NT2/D1 (cell line): ENCODE measurements around the gene EXOC7.

Source experiments
- DNase-seq: peaks from one replicate; pipeline ENCODE4 v3.0.0-alpha.2; 2011; ENCODE audit warnings: low read depth, low spot score
- H3K27me3 ChIP-seq: 2 replicates; pipeline ENCODE4 v1.6.0; 2011; ENCODE audit warnings: mild to moderate bottlenecking; ENCODE audit not compliant: insufficient read length, insufficient read depth
- H3K36me3 ChIP-seq: 2 replicates; pipeline ENCODE4 v1.6.1; 2011; ENCODE audit warnings: mild to moderate bottlenecking, low read length, mixed read lengths; ENCODE audit not compliant: insufficient read depth, insufficient read length
- H3K4me1 ChIP-seq: 2 replicates; pipeline ENCODE4 v1.5.1; 2011; ENCODE audit not compliant: insufficient read depth, insufficient read length
- H3K4me3 ChIP-seq: 2 replicates; pipeline ENCODE4 v1.5.1; 2011; ENCODE audit warnings: low read depth; ENCODE audit not compliant: insufficient read length
- H3K9ac ChIP-seq: 2 replicates; pipeline ENCODE4 v1.6.0; 2011; ENCODE audit warnings: low read depth; ENCODE audit not compliant: insufficient read length
- H3K9me3 ChIP-seq: 2 replicates; pipeline ENCODE4 v1.5.1; 2011; ENCODE audit warnings: mild to moderate bottlenecking, low read length; ENCODE audit not compliant: insufficient read depth
- SUZ12 ChIP-seq: IDR thresholded peaks from 2 replicates; pipeline ENCODE4 v1.6.1; 2011; ENCODE audit not compliant: insufficient read length, insufficient read depth; ENCODE audit errors: extremely low read depth
- YY1 ChIP-seq: IDR thresholded peaks from 2 replicates; pipeline ENCODE4 v1.6.1; 2011; ENCODE audit not compliant: insufficient read length, insufficient read depth
- ZNF274 ChIP-seq: IDR thresholded peaks from 2 replicates; pipeline ENCODE4 v1.6.1; 2011; ENCODE audit warnings: mild to moderate bottlenecking, low read depth, low read length

EXOC7 gene

DNA sequence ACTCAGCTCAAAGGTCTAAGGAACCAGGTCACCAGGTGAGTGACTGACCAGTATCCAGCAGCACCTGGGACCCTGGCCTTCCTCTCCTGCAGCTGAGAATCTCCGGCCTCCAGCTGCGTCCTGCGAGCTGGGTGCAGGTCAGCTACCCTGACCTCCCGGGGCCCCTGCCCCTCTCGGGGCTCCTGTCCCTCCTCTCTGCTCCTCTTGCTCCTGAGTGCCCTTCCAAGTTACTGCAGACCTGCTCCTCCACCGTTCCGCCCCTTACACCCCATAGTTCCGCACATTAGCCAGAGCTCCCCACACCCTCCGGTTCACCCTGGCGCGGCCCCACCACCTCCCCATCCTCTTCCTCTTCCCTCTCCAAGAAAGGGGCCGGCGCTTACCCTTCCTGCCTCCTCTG, 26.9 kb upstream of the EXOC7 start:
- no peak for TF ChIP-seq ZNF274
- no peak for TF ChIP-seq YY1
- no peak for TF ChIP-seq SUZ12
- Histone ChIP-seq H3K9ac (no peak overlapping the region), H3K36me3 (no peaks in the 10 kb centered on the region), H3K27me3 (peaks cover 62% of the 10 kb centered on the region), H3K4me1 (peaks cover 20% of the 10 kb centered on the region), H3K9me3 (no peaks in the 10 kb centered on the region), H3K4me3 (no peak overlapping the region)
- no peak for DNase-seq

DNA sequence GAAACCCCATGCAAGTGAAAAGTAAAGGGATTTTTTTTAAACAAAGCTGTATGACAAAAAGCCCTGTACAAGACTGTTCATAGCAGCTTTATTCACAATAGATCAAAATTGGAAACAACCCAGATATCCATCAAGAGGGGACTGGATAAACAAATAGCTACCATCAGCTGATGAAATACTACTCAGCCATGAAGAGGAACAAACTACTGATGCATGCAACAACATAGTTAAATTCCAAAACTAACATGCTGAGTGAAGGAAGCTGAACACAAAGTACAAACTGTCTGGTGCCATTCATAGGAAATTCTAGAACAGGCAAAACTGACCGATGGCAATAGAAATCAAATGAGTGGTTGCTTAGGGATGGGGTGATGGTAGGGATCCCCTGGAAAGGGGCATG, 22.3 kb upstream of the EXOC7 start:
- Histone ChIP-seq H3K9ac (no peak overlapping the region), H3K4me1 (peaks cover 19% of the 10 kb centered on the region), H3K36me3 (no peaks in the 10 kb centered on the region), H3K27me3 (peaks cover 34% of the 10 kb centered on the region), H3K9me3 (no peaks in the 10 kb centered on the region), H3K4me3 (no peak overlapping the region)
- TF ChIP-seq YY1 (no peak), ZNF274 (no peak), SUZ12 (no peak)
- DNase-seq: no peak

DNA sequence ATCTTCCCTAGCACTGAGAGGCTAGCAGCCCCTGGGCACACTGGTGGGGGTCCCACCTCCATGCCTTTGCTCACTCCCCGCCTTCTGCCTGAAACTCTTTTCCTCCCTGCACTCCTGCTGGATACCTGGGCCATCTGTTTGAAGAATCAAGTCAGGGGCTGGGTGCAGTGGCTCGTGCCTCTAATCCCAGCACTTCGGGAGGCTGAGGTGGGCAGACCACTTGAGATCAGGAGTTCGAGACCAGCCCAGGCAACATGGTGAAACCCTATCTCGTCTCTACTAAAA, 21.7 kb upstream of the EXOC7 start:
- TF ChIP-seq SUZ12: no peak
- no peak for TF ChIP-seq YY1
- no peak for TF ChIP-seq ZNF274
- no peak overlapping the region for H3K9ac ChIP-seq
- no peak for DNase-seq
- H3K9me3 ChIP-seq: no peaks in the 10 kb centered on the region
- peaks cover 18% of the 10 kb centered on the region for H3K4me1 ChIP-seq
- H3K27me3 ChIP-seq: peaks cover 28% of the 10 kb centered on the region
- H3K36me3 ChIP-seq: no peaks in the 10 kb centered on the region
- no peak overlapping the region for H3K4me3 ChIP-seq

DNA sequence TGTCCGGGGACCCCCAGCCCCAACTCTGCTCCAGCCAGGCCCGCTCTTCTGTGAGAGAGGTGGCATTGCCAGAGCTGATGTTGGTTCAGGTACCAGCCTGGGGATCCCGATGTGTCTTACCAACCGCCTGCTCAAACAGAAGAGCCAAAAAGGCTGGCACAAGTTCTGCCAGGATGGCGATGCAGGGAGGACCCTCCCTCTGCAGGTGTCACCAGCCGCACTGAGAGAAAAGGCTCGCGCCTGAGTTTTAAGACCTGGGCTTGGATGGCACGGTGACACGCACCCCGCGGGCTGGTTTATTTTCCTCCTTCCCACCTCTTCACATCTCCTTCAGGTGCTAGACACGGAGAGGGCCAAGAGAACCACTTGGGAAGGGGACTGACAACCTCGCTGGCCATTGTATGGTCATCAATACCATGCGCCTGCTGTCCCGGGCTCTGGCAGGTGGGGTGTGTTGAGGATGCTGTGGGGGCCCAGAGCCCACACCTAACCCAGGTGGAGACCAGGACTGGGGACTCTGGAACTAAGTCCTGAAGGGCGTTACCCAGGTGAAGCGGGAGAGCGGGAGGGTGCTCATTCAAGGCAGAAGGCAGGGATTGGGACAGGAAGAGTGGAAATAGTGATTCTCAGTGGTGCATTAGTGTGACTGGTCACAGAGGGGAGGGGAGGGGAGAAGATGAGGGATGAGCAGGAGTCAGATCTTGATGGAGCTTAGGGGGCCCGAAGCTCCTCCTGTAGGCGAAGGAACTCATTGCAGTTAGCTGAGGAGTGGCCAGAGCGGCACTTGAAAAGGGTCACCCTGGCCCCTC, 21.2 kb upstream of the EXOC7 start:
- H3K4me1 ChIP-seq: peaks cover 21% of the 10 kb centered on the region
- H3K9me3 ChIP-seq: no peaks in the 10 kb centered on the region
- H3K27me3 ChIP-seq: peaks cover 23% of the 10 kb centered on the region
- TF ChIP-seq YY1: no peak
- no peak for TF ChIP-seq ZNF274
- no peak for TF ChIP-seq SUZ12
- DNase-seq: no peak
- H3K4me3 ChIP-seq: no peak overlapping the region
- no peak overlapping the region for H3K9ac ChIP-seq
- no peaks in the 10 kb centered on the region for H3K36me3 ChIP-seq

DNA sequence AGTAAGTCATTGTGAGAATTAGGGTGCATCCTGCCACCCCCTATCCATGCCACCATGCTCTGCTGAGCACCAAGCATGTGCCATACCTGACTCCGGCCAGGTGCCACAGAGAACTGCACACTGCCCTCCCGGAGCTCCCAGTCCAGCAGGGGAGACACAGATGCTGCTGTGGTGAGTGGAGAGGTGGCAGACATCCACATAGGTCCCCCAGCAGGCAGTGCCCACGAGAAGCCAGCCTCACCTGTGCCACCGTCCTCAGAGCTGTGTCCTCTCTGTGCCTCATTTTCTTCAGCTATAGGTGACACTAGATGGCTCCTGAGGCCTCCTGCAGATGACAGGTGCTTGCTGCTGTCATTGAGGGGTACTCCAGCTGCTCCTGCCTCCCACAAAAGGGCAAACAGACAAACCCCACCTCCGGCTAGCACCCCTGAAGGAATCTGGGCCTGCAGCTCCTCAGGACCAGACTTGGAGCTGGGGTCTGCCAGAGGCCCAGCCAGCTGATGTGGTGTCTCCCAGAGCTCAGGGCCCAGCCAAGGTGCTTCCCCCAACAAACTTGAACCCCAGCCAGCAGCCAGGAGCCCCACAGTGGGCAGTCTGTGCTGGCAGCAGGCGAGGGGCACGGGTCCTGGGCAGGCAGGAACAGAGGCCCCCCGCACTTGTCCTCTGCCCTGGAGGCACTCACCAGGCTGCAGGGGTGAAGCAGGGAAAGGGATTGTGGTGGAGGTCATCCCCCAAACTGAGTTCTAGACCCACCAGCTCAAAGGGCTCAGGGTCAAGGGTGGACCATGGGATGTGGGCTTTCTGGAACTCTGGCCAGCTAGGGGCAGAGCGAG, 20.4 kb upstream of the EXOC7 start:
- peaks cover 23% of the 10 kb centered on the region for H3K27me3 ChIP-seq
- DNase-seq: no peak
- TF ChIP-seq SUZ12 (no peak), YY1 (no peak), ZNF274 (no peak)

DNA sequence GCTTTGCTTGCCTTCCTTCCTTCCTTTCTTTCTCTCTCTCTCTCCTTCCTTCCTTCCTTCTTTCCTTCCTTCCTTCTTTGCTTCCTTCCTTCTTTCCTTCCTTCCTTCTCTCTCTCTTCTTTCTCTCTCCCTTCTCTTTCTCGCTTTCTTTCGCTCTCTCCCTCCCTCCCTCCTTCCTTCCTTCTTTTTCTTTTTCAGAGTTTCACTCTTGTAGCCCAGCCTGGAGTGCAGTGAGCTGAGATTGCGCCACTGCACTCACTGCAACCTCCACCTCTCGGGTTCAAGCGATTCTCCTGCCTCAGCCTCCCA, 19.6 kb upstream of the EXOC7 start:
- H3K27me3 ChIP-seq: peaks cover 23% of the 10 kb centered on the region
- no peaks in the 10 kb centered on the region for H3K36me3 ChIP-seq
- H3K4me1 ChIP-seq: peaks cover 27% of the 10 kb centered on the region
- no peak overlapping the region for H3K4me3 ChIP-seq
- H3K9ac ChIP-seq: no peak overlapping the region
- TF ChIP-seq SUZ12 (no peak), YY1 (no peak), ZNF274 (no peak)
- no peaks in the 10 kb centered on the region for H3K9me3 ChIP-seq
- no peak for DNase-seq

More for the DNA sequence above, 20.4 kb upstream of the EXOC7 start:
- H3K4me1 ChIP-seq: peaks cover 27% of the 10 kb centered on the region
- no peaks in the 10 kb centered on the region for H3K9me3 ChIP-seq
- H3K4me3 ChIP-seq: no peak overlapping the region
- H3K36me3 ChIP-seq: no peaks in the 10 kb centered on the region
- H3K9ac ChIP-seq: peak overlapping the region; percentile 5

DNA sequence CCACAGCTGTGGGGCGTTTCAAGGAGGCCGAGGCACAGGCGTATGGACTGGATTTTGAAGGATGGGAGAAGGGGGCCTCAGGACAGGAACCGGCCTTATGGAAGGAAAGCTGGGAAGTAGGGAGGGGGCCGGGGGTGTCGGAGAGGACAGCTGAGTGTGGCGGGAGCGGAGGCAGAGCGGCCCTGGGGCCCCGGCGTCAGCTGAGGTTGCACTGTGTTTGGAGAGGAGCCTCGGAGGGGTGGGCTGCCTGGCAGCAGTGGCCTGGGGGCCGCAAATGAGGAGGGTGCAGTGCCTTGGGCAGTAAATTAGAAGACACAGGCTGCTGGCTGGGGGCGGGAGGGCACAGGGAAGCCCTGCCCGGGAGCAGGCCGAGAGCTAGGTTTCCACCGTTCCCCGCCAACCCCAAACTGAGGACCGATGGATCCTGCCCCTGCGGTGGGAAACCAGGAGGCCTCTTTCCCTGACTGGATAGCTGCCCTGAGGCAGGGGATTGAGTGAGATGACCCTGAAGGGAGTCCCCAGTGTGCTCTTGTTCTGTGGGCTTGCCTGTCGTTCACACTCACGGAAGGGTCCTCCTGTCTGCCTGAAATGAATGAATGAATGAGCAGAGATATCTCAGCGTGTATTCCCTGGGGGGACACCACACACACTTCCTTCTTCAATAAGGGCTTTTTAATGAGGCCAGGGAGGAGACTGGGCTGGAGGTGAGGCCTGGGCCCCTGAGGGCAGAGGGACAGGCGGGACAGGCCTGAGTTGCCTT, 19.0 kb upstream of the EXOC7 start:
- peaks cover 27% of the 10 kb centered on the region for H3K4me1 ChIP-seq

More for the DNA sequence above, 19.0 kb upstream of the EXOC7 start:
- no peak for DNase-seq
- Histone ChIP-seq H3K4me3 (no peak overlapping the region), H3K9me3 (no peaks in the 10 kb centered on the region), H3K36me3 (no peaks in the 10 kb centered on the region), H3K9ac (no peak overlapping the region), H3K27me3 (peaks cover 23% of the 10 kb centered on the region)
- TF ChIP-seq YY1: no peak
- TF ChIP-seq ZNF274: no peak
- TF ChIP-seq SUZ12: no peak
